ENCODE results near the gene PSMB9.
"Not testable (repeated sequence)": the region's sequence is repeated elsewhere in the genome, so short reads cannot be mapped to it uniquely, and the experiment has no call there.

Gene PSMB9

GRCh38 chr6:32867554-32868256 is 13.7 kb downstream of the PSMB9 start:
- TF ChIP-seq CTCF (IDR thresholded peaks at IDR 0.05; ENCODE audit: unreplicated experiment in 3 of 3): no peak
- Mint-ChIP-seq H3K27ac (no peak overlapping the region), H3K4me1 (no peaks in the 10 kb centered on the region), H3K4me3 (no peak overlapping the region), H3K27me3 (ENCODE audit: low read depth) (peaks cover 67% of the 10 kb centered on the region), H3K36me3 (ENCODE audit: low read depth) (no peaks in the 10 kb centered on the region), H3K9me3 (peaks cover 3% of the 10 kb centered on the region)

GRCh38 chr6:32868257-32868788 is 14.3 kb downstream of the PSMB9 start:
- Mint-ChIP-seq H3K27ac (no peak overlapping the region), H3K27me3 (ENCODE audit: low read depth) (peaks cover 68% of the 10 kb centered on the region), H3K9me3 (peaks cover 4% of the 10 kb centered on the region), H3K4me3 (no peak overlapping the region), H3K36me3 (ENCODE audit: low read depth) (no peaks in the 10 kb centered on the region), H3K4me1 (no peaks in the 10 kb centered on the region)
- TF ChIP-seq CTCF (IDR thresholded peaks at IDR 0.05; ENCODE audit: unreplicated experiment in 3 of 3): peak; percentile 94 to 98 (median 98)

- H3K9me3 Mint-ChIP-seq; H3K4me1 Mint-ChIP-seq; H3K27ac Mint-ChIP-seq; H3K4me3 Mint-ChIP-seq; H3K36me3 Mint-ChIP-seq (ENCODE audit: low read depth): not testable (repeated sequence)
- H3K27me3 Mint-ChIP-seq (ENCODE audit: low read depth): peaks cover 64% of the 10 kb centered on the region
Measured at GRCh38 chr6:32873947-32874346, 20.0 kb downstream of the PSMB9 start.

- H3K4me3 Mint-ChIP-seq: no peak overlapping the region
- no peaks in the 10 kb centered on the region for H3K36me3 Mint-ChIP-seq (ENCODE audit: low read depth)
- H3K27ac Mint-ChIP-seq: no peak overlapping the region
- H3K4me1 Mint-ChIP-seq: no peaks in the 10 kb centered on the region
- peaks cover 10% of the 10 kb centered on the region for H3K9me3 Mint-ChIP-seq
- H3K27me3 Mint-ChIP-seq (ENCODE audit: low read depth): peaks cover 43% of the 10 kb centered on the region
- no peak for TF ChIP-seq CTCF (IDR thresholded peaks at IDR 0.05; ENCODE audit: unreplicated experiment in 3 of 3)
Measured at GRCh38 chr6:32876603-32877002, 22.6 kb downstream of the PSMB9 start.

- H3K27me3 Mint-ChIP-seq (ENCODE audit: low read depth): peaks cover 32% of the 10 kb centered on the region
- no peaks in the 10 kb centered on the region for H3K36me3 Mint-ChIP-seq (ENCODE audit: low read depth)
- H3K9me3 Mint-ChIP-seq: no peaks in the 10 kb centered on the region
- no peak overlapping the region for H3K27ac Mint-ChIP-seq
- TF ChIP-seq CTCF (IDR thresholded peaks at IDR 0.05; ENCODE audit: unreplicated experiment in 3 of 3): no peak
- H3K4me1 Mint-ChIP-seq: no peaks in the 10 kb centered on the region
- no peak overlapping the region for H3K4me3 Mint-ChIP-seq
Measured at GRCh38 chr6:32879691-32880090, 25.7 kb downstream of the PSMB9 start.

GRCh38 chr6:32880962-32881361 is 27.0 kb downstream of the PSMB9 start:
- not testable (repeated sequence) for H3K4me1 Mint-ChIP-seq, H3K9me3 Mint-ChIP-seq, H3K4me3 Mint-ChIP-seq

GRCh38 chr6:32882879-32883250 is 28.9 kb downstream of the PSMB9 start:
- Mint-ChIP-seq H3K9me3 (no peaks in the 10 kb centered on the region), H3K4me1 (peaks cover 20% of the 10 kb centered on the region), H3K36me3 (ENCODE audit: low read depth) (no peaks in the 10 kb centered on the region), H3K27me3 (ENCODE audit: low read depth) (peaks cover 13% of the 10 kb centered on the region), H3K27ac (no peak overlapping the region), H3K4me3 (no peak overlapping the region)
- TF ChIP-seq CTCF (IDR thresholded peaks at IDR 0.05; ENCODE audit: unreplicated experiment in 3 of 3): no peak

More at GRCh38 chr6:32880962-32881361, 27.0 kb downstream of the PSMB9 start:
- not testable (repeated sequence) for H3K27ac Mint-ChIP-seq; H3K36me3 Mint-ChIP-seq (ENCODE audit: low read depth)
- peaks cover 23% of the 10 kb centered on the region for H3K27me3 Mint-ChIP-seq (ENCODE audit: low read depth)

Measured in nephron (organoid).